Glutamatergic neuron (in vitro differentiated cells): ENCODE measurements around the gene IPO5. TPM values are rescaled to one million over a fixed set of nuclear protein-coding genes. Genes with fewer than 3 reads are reported as not detected.

Source experiments
- DNase-seq: peaks from one replicate; pipeline ENCODE4 v3.0.0; 2022
- H3K27ac Mint-ChIP-seq: one replicate; pipeline ENCODE4 v1.8.0; 2020; ENCODE audit warnings: mild to moderate bottlenecking, mixed read lengths, inconsistent platforms; ENCODE audit not compliant: unreplicated experiment
- H3K27me3 Mint-ChIP-seq: one replicate; pipeline ENCODE4 v1.8.0; 2020; ENCODE audit warnings: mild to moderate bottlenecking, moderate library complexity, mixed read lengths, inconsistent platforms; ENCODE audit not compliant: unreplicated experiment
- H3K36me3 Mint-ChIP-seq: one replicate; pipeline ENCODE4 v1.8.0; 2020; ENCODE audit warnings: mild to moderate bottlenecking, mixed read lengths, inconsistent platforms; ENCODE audit not compliant: unreplicated experiment
- H3K4me1 Mint-ChIP-seq: one replicate; pipeline ENCODE4 v1.8.0; 2020; ENCODE audit warnings: mild to moderate bottlenecking, low read depth, mixed read lengths, inconsistent platforms; ENCODE audit not compliant: unreplicated experiment
- H3K4me3 Mint-ChIP-seq: one replicate; pipeline ENCODE4 v1.8.0; 2020; ENCODE audit warnings: mild to moderate bottlenecking, mixed read lengths, inconsistent platforms; ENCODE audit not compliant: unreplicated experiment
- H3K9me3 Mint-ChIP-seq: one replicate; pipeline ENCODE4 v1.8.0; 2020; ENCODE audit warnings: mild to moderate bottlenecking, moderate library complexity, mixed read lengths, inconsistent platforms; ENCODE audit not compliant: unreplicated experiment
- CTCF ChIP-seq: fragments of 200-600 bp; sonication (generic); IDR thresholded peaks from one replicate; pipeline ENCODE4 v1.5.0; 2021; ENCODE audit not compliant: partially characterized antibody, unreplicated experiment
- total RNA-seq: library from RNA; stranded (reverse); fragmentation: NEBNext Ultra II Directional; extraction: Animal tissue kit (Norgen Biotek cat#: 25700); gene quantifications from one replicate; pipeline ENCODE4 v1.2.1, GENCODE V29; 2021; ENCODE audit not compliant: unreplicated experiment

The IPO5 gene
- total RNA-seq, 1 donor from 2014 or later: 122 TPM

DNA sequence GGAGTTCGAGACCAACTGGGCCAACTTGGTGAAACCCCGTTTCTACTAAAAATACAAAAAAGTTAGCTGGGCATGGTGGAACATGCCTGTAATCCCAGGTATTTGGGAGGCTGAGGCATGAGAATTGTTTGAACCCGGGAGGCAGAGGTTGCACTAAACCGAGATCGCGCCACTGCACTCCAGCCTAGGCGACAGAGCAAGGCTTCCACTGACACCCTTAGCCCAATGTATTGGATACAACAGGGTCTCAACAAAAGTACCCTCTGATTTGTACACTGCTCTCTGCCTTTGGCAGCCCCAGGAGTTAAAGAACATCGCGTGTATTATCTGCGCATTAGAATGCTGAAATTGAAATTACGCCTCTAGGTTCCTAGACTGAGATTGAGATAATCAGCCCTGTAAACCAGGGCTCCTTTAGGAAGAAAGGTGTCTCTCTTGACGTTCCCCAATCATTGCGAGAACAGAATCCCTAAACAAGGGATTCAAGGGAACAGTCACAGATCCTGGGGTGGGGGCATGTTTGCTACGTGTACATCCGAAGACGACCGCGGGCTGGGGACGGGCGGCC is 21.9 kb downstream of the IPO5 start:
- Mint-ChIP-seq H3K4me3 (peak overlapping the region; percentile 89), H3K27me3 (peaks cover 5% of the 10 kb centered on the region), H3K27ac (peak overlapping the region; percentile 84), H3K4me1 (peaks cover 9% of the 10 kb centered on the region), H3K9me3 (peaks cover 2% of the 10 kb centered on the region), H3K36me3 (no peaks in the 10 kb centered on the region)
- no peak for DNase-seq
- no peak for TF ChIP-seq CTCF

DNA sequence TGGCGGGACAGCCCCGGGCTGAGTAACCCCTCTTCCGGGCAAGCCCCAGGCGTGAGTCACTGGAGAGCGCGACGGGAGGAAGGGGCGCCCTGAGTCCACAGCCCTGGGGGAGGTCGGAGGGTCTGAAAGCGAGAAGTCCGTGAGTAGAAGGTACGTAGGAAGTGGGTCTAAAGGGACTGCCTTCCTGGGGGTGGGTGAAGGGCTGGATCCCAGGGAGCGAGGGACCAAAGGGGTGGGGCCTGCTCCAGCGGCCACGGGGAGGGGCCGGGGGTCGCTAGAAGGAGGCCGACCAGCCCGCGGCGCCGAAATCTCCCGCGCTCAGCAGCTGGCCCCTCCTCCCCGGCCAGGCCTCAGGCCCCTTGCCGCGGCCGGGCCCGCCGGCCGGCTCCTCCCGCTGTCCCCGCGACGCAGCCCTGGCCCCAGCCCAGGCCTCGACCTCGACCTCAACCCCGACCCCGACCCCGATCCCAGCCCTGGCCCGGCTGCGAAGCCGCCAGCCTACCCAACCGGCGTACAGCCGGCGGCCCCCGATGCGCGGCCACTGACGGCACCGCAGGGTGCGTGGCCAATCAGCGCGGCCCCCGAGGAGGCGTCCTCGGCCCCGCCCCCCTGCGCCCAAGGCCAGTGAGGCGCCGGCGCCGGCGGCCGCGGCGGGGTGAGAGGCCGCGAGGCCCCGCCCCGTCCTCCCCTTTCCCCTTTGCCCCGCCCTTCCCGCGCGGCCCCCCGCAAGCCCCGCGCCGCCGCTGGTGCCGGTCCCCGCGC is 22.6 kb downstream of the IPO5 start:
- H3K9me3 Mint-ChIP-seq: peaks cover 2% of the 10 kb centered on the region
- peaks cover 9% of the 10 kb centered on the region for H3K4me1 Mint-ChIP-seq
- TF ChIP-seq CTCF: no peak
- H3K27ac Mint-ChIP-seq: peak overlapping the region; percentile 84
- peaks cover 5% of the 10 kb centered on the region for H3K27me3 Mint-ChIP-seq
- DNase-seq: peak; percentile 96
- H3K4me3 Mint-ChIP-seq: peak overlapping the region; percentile 89
- H3K36me3 Mint-ChIP-seq: no peaks in the 10 kb centered on the region

DNA sequence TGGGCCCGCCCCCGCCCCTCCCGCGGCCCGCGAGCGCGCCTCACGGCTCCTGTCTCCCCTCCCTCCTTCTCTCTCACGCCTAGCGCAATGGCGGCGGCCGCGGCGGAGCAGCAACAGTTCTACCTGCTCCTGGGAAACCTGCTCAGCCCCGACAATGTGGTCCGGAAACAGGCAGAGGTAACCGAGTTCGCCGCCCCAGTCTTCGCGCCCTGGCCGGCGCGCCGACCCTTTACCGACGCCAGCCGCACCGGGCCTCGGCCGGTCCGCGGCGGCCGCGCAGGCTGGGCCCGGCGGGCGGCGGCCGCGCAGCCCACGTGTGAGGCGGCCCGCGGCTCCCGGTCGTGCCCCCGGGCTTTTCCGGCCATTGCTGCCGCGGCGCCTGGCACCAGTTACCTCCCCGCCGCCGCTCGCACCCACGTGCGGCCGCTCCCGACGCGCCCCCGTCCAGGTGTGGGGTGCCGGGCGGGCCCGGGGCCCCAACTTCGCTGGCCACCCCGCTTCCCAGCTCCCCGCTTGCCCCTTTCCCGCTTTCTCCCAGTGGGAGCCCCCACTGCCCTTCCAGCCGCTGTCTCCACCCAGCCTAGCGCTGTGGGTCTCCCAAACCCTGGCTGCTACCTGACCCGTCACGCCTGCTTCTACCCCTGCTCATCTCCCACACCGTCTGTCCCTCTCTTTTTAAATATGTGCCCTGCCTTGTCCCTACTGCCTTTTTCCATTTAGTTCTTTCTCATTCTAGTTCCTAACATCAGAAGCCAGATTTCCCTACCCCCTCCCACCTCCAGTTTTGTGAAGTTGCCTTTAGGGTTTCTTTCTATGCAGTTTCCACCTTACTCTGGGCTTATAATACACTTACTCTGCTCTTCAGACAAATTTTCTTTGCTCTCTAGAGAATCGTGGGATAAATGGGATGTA is 23.4 kb downstream of the IPO5 start:
- TF ChIP-seq CTCF: no peak
- H3K27me3 Mint-ChIP-seq: peaks cover 5% of the 10 kb centered on the region
- peak overlapping the region; percentile 93 for H3K4me3 Mint-ChIP-seq
- H3K36me3 Mint-ChIP-seq: no peaks in the 10 kb centered on the region
- peak; percentile 56 for DNase-seq
- peak overlapping the region; percentile 73 for H3K27ac Mint-ChIP-seq
- peaks cover 9% of the 10 kb centered on the region for H3K4me1 Mint-ChIP-seq
- peaks cover 2% of the 10 kb centered on the region for H3K9me3 Mint-ChIP-seq

DNA sequence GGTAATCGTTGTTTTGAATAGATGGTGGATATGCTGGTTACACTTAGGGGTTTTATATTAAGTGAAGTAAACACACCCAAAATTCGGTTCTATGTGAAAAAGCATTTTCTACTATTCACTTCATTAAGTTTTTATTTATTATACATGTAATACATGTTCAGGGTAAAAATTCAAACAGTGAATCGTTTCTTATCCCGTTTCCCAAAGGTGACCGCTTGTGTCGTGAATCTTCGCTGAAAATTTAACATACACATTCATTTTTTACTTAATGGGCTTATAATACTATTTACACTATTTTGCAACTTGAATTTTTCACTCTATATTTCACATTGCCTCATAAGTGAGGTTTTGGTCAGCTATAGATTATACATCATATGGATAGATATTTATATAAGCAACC is 24.5 kb downstream of the IPO5 start:
- Mint-ChIP-seq H3K36me3 (no peaks in the 10 kb centered on the region), H3K4me1 (peaks cover 9% of the 10 kb centered on the region), H3K9me3 (peaks cover 2% of the 10 kb centered on the region), H3K4me3 (peak overlapping the region; percentile 93), H3K27ac (no peak overlapping the region), H3K27me3 (peaks cover 5% of the 10 kb centered on the region)
- no peak for TF ChIP-seq CTCF
- no peak for DNase-seq

DNA sequence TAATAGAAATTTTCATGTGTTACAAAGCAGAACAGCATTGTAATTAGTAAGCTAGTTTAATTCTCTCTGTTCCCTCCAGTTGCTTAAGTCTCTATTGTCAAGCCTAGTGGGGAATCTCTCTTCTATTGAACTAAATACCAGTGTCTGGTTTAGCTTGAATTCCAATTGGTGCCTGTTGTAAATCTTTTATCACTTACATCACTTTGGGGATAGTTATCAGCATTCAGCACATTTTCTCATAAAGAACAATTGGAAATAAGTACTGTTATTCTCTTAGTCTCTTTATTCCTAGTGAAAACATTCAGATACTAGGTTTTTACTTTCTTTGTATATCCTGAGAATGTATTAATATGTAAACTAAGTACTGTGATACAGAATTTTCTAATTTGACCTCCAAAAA is 25.2 kb downstream of the IPO5 start:
- DNase-seq: no peak
- TF ChIP-seq CTCF: no peak
- Mint-ChIP-seq H3K4me3 (no peak overlapping the region), H3K27me3 (peaks cover 5% of the 10 kb centered on the region), H3K27ac (no peak overlapping the region), H3K9me3 (peaks cover 2% of the 10 kb centered on the region), H3K4me1 (peaks cover 9% of the 10 kb centered on the region), H3K36me3 (no peaks in the 10 kb centered on the region)
